ENCODE results near the gene IL1RAPL1.

IL1RAPL1 gene

DNA sequence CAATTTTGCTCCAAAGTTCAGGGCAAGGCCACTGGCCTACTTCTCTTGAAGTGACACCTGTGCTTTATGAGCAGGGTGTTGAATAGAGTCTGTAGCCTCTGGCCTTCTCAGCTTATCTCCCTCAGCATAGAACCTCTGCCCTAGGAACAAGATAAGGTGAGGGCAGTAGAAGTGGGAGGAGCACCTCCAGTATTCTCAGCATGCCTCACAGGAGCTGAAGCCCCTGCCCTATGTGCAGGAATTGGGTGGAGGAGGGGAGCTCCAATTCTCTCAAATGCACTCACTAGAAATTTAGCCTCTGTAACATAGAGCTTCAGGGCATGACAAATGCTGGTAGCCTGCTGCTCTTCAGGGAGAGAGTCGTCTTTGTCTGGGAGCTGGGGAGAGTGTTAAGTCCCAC, 479.3 kb downstream of the IL1RAPL1 start:
- no peak for TF ChIP-seq ZFX (IDR thresholded peaks at IDR 0.05)
- TF ChIP-seq, protein P1, sequence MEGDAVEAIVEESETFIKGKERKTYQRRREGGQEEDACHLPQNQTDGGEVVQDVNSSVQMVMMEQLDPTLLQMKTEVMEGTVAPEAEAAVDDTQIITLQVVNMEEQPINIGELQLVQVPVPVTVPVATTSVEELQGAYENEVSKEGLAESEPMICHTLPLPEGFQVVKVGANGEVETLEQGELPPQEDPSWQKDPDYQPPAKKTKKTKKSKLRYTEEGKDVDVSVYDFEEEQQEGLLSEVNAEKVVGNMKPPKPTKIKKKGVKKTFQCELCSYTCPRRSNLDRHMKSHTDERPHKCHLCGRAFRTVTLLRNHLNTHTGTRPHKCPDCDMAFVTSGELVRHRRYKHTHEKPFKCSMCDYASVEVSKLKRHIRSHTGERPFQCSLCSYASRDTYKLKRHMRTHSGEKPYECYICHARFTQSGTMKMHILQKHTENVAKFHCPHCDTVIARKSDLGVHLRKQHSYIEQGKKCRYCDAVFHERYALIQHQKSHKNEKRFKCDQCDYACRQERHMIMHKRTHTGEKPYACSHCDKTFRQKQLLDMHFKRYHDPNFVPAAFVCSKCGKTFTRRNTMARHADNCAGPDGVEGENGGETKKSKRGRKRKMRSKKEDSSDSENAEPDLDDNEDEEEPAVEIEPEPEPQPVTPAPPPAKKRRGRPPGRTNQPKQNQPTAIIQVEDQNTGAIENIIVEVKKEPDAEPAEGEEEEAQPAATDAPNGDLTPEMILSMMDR (conservative IDR thresholded peaks at IDR 0.05), result no peak
- no peak overlapping the region for H3K27ac ChIP-seq

GRCh38 chrX:29067351-29067750, 480.1 kb downstream of the IL1RAPL1 start:
- TF ChIP-seq ZFX (IDR thresholded peaks at IDR 0.05), result no peak
- TF ChIP-seq, protein P1 (conservative IDR thresholded peaks at IDR 0.05), result no peak
- no peak overlapping the region for H3K27ac ChIP-seq

DNA sequence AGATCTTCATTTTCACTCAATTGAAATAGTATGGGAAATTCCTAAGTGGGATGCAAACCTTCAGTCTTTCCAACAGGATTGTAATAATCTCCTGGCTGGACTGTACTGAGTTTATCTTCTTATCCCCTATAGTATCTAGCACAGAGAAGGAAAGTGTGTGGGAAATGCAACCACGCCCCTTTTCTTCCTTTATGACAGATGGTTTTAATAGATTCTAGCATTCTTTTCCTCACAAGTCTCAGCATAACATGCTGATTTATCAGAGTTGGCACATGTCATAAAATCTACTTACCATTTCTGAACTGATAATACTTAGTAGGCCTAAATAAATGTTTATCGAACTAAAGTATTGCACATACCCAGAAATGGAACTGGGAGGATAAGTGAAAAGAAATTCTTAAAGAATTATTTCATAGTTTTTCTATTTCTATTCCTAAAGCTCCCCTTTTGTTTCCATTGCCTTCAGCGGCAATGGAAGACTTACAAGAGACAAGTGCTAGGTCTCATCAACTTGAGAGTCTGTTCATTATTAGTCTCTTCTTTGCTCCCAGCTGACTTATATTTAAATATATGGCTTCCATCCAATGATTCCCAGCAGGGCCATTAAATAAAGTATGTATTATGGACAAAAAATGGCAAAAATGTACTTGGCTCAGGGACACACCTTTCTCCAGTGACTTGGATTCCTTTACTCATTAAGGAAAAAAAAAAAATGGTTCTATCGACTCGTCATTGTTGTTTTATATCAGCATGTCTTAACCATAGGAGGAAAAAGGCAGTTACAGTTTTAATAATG, 484.5 kb downstream of the IL1RAPL1 start:
- no peak for TF ChIP-seq ZFX (IDR thresholded peaks at IDR 0.05)
- TF ChIP-seq, protein P1 (conservative IDR thresholded peaks at IDR 0.05), result no peak
- H3K27ac ChIP-seq, result no peak overlapping the region

GRCh38 chrX:29082558-29082957, 495.3 kb downstream of the IL1RAPL1 start:
- TF ChIP-seq ZFX (IDR thresholded peaks at IDR 0.05), result no peak
- TF ChIP-seq, protein P1 (conservative IDR thresholded peaks at IDR 0.05), result no peak
- no peak overlapping the region for H3K27ac ChIP-seq

DNA sequence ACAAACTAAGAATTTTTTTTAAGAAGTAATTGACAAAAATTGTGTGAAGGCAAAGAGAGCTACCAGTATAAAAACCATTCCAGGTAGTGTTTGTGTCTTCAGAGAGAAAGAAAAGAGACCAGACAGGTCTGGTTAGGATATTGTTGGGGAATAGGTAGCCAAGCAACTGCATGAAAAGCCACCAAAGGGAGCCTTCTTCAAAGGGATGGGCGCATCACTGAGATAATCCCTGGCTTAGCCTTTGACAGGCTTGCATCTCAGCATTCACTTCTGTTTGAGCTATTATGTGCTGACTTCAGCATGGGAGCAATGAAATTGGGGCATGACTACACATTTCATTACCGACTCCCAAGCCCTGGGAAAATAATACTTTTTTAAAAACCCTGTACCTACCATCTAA, 496.6 kb downstream of the IL1RAPL1 start:
- TF ChIP-seq, protein P1 (conservative IDR thresholded peaks at IDR 0.05), result no peak
- TF ChIP-seq ZFX (IDR thresholded peaks at IDR 0.05), result no peak
- no peak overlapping the region for H3K27ac ChIP-seq

GRCh38 chrX:29090811-29091210, 503.6 kb downstream of the IL1RAPL1 start:
- H3K27ac ChIP-seq, result no peak overlapping the region
- TF ChIP-seq, protein P1 (conservative IDR thresholded peaks at IDR 0.05), result peak; percentile 64
- TF ChIP-seq ZFX (IDR thresholded peaks at IDR 0.05), result no peak

DNA sequence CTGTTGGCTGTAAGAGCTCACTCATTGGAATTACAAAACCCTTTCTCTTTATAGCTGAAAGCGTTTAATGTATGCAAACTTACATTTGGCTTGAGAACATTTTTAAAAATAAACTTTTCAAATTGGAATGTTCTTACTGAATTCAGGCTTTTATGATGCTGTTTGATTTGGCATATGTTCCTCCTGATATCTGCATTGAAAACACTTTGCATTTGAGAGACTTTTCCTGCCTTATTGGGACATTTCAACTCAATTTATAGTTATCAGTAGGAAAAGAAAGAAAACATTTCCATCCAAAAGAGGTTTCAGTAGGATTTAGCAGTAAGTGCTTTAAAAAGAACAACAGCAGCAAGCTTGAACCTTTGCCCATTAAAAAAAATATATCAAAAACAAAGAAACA, 520.0 kb downstream of the IL1RAPL1 start:
- H3K27ac ChIP-seq, result no peak overlapping the region
- TF ChIP-seq, protein P1 (conservative IDR thresholded peaks at IDR 0.05), result no peak
- no peak for TF ChIP-seq ZFX (IDR thresholded peaks at IDR 0.05)

Data from C4-2B (cell line).